ENCODE data around the gene MISP3. TPM values are rescaled to one million over a fixed set of nuclear protein-coding genes. Genes with fewer than 3 reads are reported as not detected.

MISP3 gene
- 2.3 to 4.2 TPM (median 3.9 TPM) in 5 replicates for total RNA-seq (2022; extraction: Qiagen RNA extraction; ENCODE audit: low read depth)

DNA sequence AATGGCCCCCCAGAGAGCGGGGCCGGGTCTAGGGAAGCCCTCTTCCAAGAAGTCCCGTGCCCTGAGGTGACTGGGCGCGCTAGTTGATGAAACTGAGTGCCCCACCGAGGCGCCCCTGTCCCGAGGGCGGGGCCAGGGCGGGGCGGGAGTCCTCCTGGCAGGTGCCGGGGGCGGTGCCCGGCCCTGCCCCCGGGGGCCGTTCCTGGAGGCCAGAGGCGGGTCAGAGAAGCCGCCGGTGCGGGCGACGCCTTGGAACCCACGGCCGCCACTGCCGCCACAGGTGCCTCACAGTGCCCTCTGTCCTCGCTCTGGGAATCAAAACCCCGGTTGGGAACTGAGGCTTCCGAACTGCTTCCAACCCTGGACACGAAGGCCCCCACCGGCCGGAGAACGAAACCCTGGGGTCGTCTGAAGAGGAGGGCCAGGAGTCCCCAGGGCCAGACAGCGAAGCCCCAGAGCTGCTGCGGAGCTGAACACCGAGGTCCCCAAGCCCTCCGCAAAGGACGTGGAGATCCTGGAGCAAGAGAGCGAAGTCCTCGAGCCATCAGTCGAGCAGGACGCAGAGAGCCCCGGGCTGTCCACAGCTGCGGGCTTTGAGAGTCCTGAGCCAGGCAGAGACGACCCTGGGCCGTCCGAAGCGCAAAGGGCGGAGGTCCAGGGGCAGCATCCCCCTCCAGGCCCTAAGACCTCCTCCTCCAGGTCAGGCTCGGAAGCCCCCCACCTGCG lies at the start of gene MISP3:
TSS of gene MISP3 (plus strand) at position 252 of the 726 bp plus-strand sequence. CDS start 524 bp downstream, outside the sequence.

GRCh38 chr19:14027856-14028450 lies 44.6 kb upstream of the MISP3 start, which contains the start of gene RLN3:
Gene RLN3 (plus strand): TSS chr19:14028148. CDS start chr19:14028205, 57 bp downstream.

GRCh38 chr19:14031719-14032480 lies 40.7 kb upstream of the MISP3 start, which contains the start of gene IL27RA:
Gene IL27RA (plus strand): TSS chr19:14031762. CDS start chr19:14031873, 111 bp downstream.

GRCh38 chr19:14061751-14062557 lies 10.6 kb upstream of the MISP3 start, which contains the start of gene PALM3:
Gene PALM3 (minus strand): TSS chr19:14062076. CDS start chr19:14061980, 96 bp downstream.

DNA sequence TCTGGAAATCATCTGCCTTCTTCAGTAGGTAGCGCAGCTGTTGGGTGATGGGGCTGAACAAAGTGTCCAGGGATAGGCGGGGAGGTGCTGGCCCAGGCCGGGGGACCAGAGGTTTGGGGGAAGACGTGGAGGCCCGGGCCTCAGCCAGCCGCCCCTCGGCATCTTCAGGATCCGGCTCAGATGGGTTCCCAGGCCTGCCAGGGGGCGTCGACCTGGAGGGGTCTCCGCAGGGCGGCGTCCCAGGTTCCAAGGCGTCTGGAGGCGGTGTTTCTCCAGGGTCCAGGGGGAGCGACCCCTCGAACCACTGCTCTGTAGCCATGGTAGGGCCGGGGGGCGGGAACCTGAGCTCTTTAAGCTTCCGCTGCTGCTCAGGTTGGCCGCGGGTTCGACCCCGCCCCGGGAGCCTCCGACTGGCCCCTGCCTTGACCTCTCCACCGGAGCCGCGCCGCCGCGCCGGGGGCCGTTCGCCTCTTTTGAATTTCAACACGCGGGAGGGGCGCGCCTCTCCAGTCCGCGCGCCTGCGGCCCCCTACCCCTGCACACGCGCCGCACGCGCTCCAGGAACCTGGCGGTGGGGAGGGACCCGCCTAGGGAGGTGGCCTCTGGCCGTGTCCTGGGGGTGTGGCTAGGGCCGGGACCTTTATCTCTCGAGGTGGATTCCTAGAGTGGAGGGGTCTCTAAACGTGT lies 12.9 kb downstream of the MISP3 start, which contains the start of gene C19orf67:
TSS of gene C19orf67 (minus strand) at position 475 of the 687 bp plus-strand sequence. CDS start at position 319, 156 bp downstream.

DNA sequence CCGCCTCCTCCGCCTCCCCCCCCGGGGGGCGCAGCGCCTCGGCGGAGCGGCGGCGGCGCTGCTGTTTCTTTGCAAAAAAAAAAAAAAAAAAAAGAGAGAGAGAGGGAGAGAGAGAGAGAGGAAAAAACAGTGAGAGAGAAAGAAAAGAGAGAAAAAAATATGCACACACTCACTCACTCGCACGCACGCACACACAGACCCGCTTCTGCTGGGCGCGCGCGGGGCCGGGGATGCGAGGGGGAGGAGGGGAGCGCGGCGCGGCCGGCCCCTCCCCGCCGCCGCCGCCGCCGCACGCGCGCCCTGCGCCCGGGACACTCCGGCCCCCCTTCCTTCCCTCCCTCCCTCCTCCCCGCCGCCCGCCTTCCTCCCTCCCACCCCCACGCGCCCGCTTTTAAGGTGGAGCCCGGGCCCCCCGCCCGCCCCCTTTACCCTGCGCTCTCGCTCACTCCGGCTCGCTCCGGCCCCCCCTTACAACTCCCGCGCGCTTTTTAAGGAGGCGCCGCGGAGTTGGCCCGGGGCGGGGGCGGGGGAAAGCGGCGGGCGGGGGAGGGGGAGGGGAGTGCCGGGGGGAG lies 18.0 kb downstream of the MISP3 start, which contains the start of gene SAMD1:
TSS of gene SAMD1 (minus strand) at position 243 of the 572 bp plus-strand sequence.

GRCh38 chr19:14117668-14118164 lies 45.1 kb downstream of the MISP3 start, which contains the start of gene PRKACA:
Gene PRKACA (minus strand): TSS chr19:14117762. CDS start chr19:14117547, 215 bp downstream.

Other genes with a start within 250 kb of the MISP3 start
- 2.0 to 3.6 TPM (median 3.1 TPM) in 5 replicates for gene NANOS3, start 195.7 kb upstream of the MISP3 start, total RNA-seq (2022; extraction: Qiagen RNA extraction; ENCODE audit: low read depth)
- gene BRME1, start 166.7 kb upstream of the MISP3 start, total RNA-seq (2022; extraction: Qiagen RNA extraction; ENCODE audit: low read depth), result 0.17 to 1.0 TPM (median 0.32 TPM) in 4 of 5 replicates, not detected in the other
- 7.9 to 10.0 TPM (median 9.3 TPM) in 5 replicates for gene CC2D1A, start 166.6 kb upstream of the MISP3 start, total RNA-seq (2022; extraction: Qiagen RNA extraction; ENCODE audit: low read depth)
- gene PODNL1, start 134.4 kb upstream of the MISP3 start, total RNA-seq (2022; extraction: Qiagen RNA extraction; ENCODE audit: low read depth), result 0.71 to 1.5 TPM (median 1.4 TPM) in 5 replicates
- gene DCAF15, start 120.3 kb upstream of the MISP3 start, total RNA-seq (2022; extraction: Qiagen RNA extraction; ENCODE audit: low read depth), result 15.8 to 21.1 TPM (median 20.0 TPM) in 5 replicates
- gene RFX1, start 66.5 kb upstream of the MISP3 start, total RNA-seq (2022; extraction: Qiagen RNA extraction; ENCODE audit: low read depth), result 4.2 to 6.1 TPM (median 5.1 TPM) in 5 replicates
- gene RLN3, start 44.6 kb upstream of the MISP3 start, total RNA-seq (2022; extraction: Qiagen RNA extraction; ENCODE audit: low read depth), result not detected in 5 replicates
- gene IL27RA, start 41.0 kb upstream of the MISP3 start, total RNA-seq (2022; extraction: Qiagen RNA extraction; ENCODE audit: low read depth), result 8.3 to 10.3 TPM (median 9.6 TPM) in 5 replicates
- gene PALM3, start 10.7 kb upstream of the MISP3 start, total RNA-seq (2022; extraction: Qiagen RNA extraction; ENCODE audit: low read depth), result 1.7 to 3.1 TPM (median 1.8 TPM) in 5 replicates
- not detected in 5 replicates for gene C19orf67, start 13.0 kb downstream of the MISP3 start, total RNA-seq (2022; extraction: Qiagen RNA extraction; ENCODE audit: low read depth)
- gene SAMD1, start 18.0 kb downstream of the MISP3 start, total RNA-seq (2022; extraction: Qiagen RNA extraction; ENCODE audit: low read depth), result 28.6 to 41.4 TPM (median 36.4 TPM) in 5 replicates
- gene PRKACA, start 45.0 kb downstream of the MISP3 start, total RNA-seq (2022; extraction: Qiagen RNA extraction; ENCODE audit: low read depth), result 28.1 to 36.6 TPM (median 32.7 TPM) in 5 replicates
- 29.1 to 32.6 TPM (median 30.7 TPM) in 5 replicates for gene ASF1B, start 63.8 kb downstream of the MISP3 start, total RNA-seq (2022; extraction: Qiagen RNA extraction; ENCODE audit: low read depth)
- 3.4 to 6.2 TPM (median 4.8 TPM) in 5 replicates for gene ADGRL1, start 133.4 kb downstream of the MISP3 start, total RNA-seq (2022; extraction: Qiagen RNA extraction; ENCODE audit: low read depth)